ENCODE results near the gene SRD5A1.

Gene SRD5A1

DNA sequence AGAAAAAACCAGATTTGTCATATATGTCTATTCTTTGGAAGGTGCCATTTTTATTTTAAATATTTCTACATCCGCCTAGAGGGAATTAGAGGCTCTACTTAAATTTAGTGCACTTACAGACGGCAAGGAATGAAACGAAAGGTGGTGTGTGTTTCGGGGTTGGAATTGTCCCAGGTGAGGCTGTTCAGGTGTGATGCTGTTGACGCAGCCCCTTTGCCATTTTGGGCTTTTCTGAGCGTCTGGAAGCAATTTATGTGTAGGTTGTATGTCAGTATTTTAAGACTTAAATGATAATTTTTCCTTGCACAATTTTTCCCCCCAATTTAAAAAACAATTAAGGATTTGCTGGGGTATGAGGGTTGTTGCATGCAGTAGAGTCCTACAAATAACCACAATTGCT, 82.0 kb downstream of the SRD5A1 start:
- no peak for DNase-seq

DNA sequence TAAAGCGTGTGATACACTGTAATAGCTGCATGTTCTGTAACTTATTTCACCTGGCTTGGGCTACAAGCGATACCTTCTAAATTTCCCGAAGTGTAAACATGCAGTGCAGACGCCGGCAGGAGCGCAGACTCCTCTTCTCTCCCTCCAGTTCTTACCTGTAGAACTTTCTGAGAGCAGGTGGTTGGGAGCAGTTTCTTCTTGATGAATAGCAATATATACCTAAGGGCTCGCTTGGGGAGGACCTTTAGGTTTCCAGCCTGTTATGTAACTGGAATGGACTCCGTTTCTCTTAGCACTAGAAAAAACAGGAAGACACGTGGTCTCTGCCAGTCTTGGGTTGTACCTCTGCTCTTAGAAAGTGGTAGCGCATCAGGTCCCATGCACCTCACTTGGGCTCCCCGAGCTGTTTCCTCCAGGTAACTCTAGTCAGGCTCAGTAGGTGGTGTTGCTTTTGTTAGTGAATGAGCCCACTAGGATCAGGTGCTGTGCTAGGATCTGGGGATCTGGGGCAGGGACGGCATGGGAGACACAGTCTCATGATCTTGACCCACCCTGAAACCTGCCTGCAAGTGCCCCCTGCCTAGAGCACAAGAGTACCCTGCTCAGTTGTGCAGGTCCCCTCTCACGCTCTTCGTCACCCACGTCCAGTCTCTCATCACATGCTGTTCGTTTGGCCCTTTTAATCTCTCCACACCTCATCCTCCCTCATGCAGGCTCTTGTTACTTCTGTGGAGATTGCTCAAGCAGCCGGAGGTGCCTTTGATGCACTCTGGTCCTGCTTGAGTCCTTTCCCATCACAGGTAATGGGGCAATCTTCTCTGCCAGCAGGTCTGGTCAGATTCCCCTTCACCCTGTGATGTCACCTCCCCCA, 82.8 kb downstream of the SRD5A1 start:
- no peak for DNase-seq

DNA sequence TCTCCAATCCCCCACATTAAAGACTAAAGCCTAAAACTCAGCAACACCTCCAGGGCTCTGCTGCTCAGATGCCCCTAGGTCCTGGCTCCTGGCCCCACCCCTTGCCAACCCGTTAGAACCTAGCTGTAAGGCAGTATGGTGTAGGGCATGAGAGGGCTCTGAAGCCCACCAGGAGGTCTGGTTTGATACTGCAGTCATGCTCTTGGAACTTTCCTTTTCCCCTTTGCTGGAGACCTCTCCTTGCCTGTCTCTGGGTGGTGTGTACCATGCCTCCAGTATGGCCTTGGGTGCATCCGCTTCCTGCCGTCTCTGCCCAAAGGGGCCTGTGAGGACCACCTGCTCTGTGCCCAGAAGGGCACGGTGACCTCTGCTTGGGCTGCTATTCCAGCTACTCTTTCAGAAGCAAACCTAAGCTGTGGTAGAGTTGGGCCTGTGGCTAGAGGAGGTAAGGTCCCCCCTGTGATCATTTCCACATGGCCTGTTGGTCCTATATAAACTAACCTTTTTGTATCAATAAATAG, 83.4 kb downstream of the SRD5A1 start:
- no peak for DNase-seq

DNA sequence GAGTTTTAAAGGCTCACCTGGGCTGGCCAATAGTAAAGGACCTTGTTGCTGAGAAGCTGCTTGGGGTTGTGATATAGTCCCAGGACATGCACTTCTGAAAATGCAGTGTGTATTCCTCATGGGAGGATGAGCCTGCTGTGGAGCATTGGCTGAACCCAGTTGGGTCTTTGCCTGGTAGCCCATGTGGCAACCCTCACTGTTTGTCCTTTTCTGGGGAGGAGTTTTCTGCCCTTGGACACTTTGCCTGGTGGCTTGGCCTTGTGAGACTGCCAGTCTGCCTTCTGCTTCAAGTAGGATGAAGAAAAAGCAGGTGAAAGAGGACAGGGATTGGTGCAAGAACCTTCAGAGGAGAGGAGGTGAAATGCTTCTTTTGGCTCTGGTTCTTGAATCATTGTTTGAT, 84.0 kb downstream of the SRD5A1 start:
- no peak for DNase-seq

DNA sequence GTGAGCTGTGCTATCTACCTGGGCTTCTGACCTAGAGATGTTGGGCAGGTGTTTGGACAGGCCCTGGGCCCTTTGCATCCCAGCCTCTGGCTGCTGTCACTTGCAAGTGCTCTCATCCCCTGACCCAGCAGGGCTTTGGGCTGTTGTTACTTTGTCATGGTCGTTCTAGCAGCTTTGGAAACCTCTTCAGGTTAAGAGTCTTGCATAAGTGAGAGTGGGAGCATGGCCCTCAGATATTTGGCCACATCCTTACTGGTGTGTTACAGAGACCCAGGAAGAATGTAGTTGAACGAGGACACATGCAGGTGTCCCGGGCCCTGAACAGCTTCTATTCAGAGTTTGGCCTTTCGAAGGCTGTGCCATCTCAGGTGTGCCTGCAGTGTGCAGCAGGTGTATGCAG, 84.4 kb downstream of the SRD5A1 start:
- DNase-seq = no peak

DNA sequence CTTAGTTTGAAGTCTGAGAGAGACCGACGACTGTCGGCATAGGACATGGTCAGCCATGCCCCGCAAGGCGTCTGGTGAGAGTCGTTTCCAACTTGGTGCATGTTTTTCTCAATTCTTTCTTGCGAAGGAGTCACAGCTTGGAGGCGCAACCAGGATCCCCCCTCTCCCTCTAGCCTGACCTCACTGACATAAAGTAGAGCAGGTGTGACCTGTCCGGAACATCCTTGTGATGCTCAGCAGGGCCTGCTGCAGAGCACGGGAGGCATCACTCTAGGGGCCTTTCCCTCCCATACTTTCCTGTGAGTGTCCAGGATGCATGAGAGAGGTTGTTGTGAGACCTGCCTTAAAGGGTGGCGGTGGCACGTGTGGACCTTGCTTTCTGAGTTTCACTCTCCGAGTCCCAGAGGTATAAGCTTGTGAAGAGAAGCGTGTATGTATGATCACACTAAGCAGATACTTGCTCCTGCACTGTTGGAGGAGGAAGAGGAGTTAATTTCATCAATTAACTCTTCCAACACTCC, 85.0 kb downstream of the SRD5A1 start:
- DNase-seq = no peak

DNA sequence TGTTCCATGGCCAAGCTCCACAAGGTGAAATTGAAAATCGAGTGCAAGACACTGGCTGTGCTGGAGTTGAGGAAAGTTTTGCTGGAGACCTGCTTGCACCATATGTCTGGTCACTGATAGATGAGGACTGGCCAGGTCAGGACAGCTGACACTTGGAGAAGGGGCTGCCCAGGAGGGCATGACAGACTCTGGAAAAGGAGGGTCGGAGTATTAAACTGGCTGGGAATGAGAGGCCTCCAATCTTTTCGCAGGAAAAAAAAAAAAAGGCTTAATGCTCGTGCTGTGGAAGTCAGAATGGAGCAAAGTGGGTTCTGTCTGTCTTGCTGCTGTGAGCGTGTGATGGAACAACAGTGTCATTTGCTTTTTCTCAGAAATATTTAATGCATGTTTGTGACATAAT, 85.5 kb downstream of the SRD5A1 start:
- DNase-seq = no peak

DNA sequence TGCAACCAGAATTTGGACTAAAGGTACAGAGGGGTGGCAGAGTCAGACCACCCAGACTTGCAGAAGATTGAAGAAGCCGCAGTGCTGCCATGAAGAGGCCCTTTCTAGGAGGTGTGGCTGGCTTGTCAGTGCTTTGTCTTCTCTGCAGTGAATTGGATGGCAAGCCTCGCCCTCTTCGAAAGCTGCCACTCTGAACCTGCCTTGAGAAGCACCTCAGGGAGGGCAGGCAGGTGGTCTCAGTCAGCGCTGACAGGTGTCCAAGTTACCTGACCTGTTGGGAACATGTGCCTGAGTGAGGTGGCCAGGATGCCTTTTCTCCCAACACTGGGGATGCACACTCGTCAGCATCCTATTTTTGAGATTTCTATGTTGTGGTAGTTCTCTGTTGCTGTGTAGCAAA, 86.2 kb downstream of the SRD5A1 start:
- DNase-seq = no peak

DNA sequence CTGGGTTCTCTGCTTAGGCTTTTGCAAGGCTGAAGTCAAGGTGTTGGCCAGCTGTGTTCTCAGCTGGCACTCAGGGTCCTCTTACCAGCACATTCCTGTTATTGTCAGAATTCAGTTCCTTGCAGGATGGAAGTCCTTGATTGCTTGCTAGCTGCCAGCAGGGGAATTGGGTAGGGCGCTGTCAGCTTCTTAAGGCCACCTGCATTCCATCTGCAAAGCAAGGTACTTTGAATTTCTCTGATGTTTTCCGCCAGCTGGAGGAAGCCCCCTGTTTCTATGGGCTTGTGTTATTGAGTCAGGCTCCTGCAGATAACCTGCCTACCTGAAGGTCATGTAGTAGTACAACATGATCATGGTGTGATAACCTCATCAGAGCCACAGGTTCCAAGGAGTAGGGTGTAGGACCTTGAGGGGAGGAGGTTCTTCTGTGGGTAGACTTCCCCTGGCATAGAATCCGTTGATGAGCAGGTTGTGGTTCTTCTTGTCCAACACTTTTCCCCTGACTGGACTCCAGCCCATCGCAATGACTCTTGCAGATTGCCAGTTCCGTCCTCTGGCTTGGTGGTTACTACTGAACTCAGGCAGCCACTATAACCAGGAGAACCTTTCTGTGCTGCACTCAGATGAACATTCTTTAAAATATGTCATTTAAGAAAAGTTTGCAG, 86.8 kb downstream of the SRD5A1 start:
- no peak for DNase-seq

DNA sequence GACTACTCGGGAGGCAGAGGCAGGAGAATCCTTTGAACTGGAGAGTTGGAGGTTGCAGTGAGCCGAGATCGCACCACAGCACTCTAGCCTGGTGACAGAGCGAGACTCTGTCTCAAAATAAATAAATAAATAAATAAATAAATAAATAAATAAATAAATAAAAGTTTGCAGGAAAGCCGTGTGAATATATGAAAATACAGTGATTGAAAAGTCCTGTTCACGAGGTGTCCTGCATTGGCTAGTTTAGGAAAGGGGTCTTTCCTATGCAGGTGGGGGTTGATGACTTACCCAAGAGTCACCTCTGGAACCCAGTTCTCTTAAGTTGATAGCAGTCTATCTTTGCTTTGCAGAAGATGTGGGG, 87.3 kb downstream of the SRD5A1 start:
- no peak for DNase-seq

DNA sequence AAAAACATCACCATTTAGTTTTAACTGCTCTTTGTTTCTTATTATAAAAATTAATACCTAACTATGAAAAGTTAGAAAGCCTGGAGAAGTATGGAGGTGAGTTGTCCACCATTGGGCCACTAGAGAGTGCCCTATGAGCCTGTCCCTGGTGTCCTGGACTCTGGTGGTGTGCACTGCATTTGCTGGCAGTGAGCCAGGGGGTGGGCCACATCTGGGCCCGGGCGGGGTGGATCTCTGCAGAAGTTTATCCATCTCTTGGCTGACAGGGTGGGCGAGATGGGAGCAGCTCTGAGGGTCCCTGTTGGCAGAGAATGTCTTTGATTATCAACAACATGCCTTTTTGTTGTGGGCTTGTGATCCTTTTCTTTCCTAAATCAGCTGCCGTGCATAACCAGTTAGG, 88.2 kb downstream of the SRD5A1 start:
- no peak for DNase-seq

DNA sequence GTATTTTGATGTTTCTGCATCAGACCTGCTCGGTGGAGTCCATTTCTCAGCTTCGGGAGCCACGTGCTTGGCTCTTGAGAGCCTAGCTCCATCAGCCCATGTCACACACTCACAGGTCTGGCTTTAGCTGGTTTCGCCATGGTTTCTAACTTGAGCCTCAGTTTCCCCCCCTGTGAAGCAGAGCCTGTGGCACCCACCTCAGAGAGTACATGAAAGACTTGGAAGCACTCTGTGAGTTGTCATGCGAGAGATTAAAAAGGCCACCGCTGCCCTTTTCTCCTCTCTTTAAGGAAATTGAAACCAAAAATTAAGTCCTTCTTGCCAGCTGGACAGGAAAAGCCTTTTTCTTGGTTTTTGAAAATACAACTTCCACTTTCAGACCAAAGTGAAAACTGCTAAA, 88.8 kb downstream of the SRD5A1 start:
- DNase-seq = no peak

DNA sequence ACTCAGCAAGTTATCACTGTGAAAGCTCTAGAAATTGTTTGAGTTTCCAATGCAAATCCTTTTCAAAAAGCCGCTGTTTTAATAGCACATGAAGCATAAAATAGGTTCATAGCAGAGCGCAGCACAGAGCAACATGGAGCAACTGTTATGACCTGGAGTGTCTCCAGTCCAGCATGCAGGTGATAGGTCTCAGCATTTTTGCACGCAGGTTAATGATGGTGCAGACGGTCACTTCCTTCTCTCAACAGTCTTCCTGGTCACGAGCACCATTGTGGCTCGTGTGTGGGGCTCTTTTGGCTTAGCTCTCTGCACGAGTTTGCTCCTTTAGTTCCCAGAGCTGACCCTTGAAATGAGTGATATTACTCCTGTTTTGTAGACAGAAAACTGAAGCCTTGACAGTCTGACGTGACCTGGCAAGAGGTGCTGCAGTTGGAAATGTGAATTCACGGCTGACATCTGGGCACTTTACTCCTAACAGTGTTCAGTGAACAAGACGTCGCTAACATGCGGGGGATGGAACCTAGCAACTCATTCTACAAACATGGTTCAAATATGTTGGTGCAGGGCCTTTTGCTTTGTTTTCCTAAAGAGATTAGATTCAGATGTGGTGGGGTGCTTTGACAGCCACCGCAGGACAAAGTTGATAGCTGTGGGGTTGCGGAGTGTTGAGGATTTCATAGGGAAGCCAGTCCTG, 90.0 kb downstream of the SRD5A1 start:
- no peak for DNase-seq

DNA sequence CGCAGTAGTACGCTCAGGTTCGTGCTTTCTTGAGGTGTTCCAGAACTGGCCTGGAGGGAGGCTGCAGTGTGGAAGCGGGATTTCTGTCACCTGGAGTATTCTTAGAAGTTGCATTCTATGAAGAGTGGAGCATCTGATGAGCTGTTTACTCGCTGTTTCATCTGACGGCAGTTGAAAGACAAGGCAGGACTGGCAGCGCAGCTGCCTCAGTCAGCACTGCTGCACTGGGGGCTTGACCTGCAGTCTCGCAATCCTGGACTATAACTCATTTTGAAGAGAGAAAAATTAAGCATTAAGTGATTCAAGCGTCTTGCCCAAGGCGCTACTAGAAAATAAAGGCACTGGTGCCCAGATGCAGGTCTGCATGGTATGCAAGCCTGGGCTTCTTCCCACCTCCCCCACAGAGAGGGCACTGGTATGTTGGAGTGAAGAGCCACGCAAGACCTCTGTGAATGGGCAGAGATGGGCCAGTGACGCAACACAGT, 90.6 kb downstream of the SRD5A1 start:
- DNase-seq = no peak

Data from NCI-H1092 treated with DMSO at 0.1 percent for 48 hours (cell line).